ENCODE data around the gene CDCA4.

GRCh38 chr14:105023144-105023543 is 2.3 kb upstream of the CDCA4 start:
- TF ChIP-seq POLR2AphosphoS5 (IDR thresholded peaks at IDR 0.05) = no peak
- no peak for TF ChIP-seq POLR2A (IDR thresholded peaks at IDR 0.05)
- no peak for TF ChIP-seq CTCF (IDR thresholded peaks at IDR 0.05)
